Gastrocnemius medialis (tissue), 4 donors: ENCODE results near the gene UGCG.

ENCODE experiments used
- CTCF ChIP-seq, 5 experiments: fragments of 450-650 bp in 3 of 5; fragments of 200-600 bp in 2 of 5; sonication (generic) in 2 of 5; IDR thresholded peaks in 4 of 5; conservative IDR thresholded peaks in 1 of 5; 1 replicate in 4 of 5; 2 replicates in 1 of 5; pipeline ENCODE4 v1.5.1; 2016 to 2019; ENCODE audit warnings: antibody characterized with exemption in 5 of 5, mild to moderate bottlenecking in 3 of 5, moderate library complexity in 3 of 5
- POLR2A ChIP-seq, 2 donors: fragments of 450-650 bp; IDR thresholded peaks; one replicate each; pipeline ENCODE4 v1.6.1; 2017; ENCODE audit warnings: antibody characterized with exemption in 2 of 2, mild to moderate bottlenecking in 2 of 2, moderate library complexity in 2 of 2

GRCh38 chr9:111851553-111851952, 45.1 kb upstream of the UGCG start:
- TF ChIP-seq CTCF (IDR thresholded peaks at IDR 0.05 in 4 of 5, conservative IDR thresholded peaks at IDR 0.05 in 1 of 5) (no peak), POLR2A (IDR thresholded peaks at IDR 0.05) (no peak)
